GM04504 (cell line): ENCODE data around the gene CYRIA.

Experiments
- DNase-seq: peaks from one replicate; pipeline ENCODE4 v3.0.0-alpha.2; 2012; ENCODE audit warnings: low read depth

Gene CYRIA

GRCh38 chr2:16629044-16629443 is 36.6 kb downstream of the CYRIA start:
- DNase-seq: no peak

DNA sequence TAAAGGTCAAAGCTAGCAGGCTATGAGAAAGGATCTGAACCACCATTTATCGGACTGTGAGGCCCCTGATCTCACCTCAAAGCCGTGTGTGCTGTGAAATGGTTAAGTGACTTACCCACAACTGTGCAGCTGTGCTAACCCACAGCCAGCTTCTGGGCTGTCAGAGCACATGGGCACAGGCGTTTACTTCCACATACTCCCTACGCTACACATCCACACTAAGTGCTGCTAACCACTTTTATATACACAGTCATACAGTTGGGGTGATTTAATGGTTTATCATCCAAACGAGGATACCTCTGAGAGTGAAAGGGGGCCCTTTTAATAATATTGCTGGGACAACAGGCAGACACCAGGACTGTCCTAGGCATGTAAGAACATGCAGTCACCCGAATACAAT is 37.3 kb downstream of the CYRIA start:
- no peak for DNase-seq

GRCh38 chr2:16626997-16627605 is 38.5 kb downstream of the CYRIA start:
- DNase-seq: no peak

GRCh38 chr2:16626497-16626896 is 39.1 kb downstream of the CYRIA start:
- no peak for DNase-seq

GRCh38 chr2:16625759-16626158 is 39.9 kb downstream of the CYRIA start:
- DNase-seq: no peak

- DNase-seq: no peak
Observed at GRCh38 chr2:16625201-16625729, 40.4 kb downstream of the CYRIA start.

DNA sequence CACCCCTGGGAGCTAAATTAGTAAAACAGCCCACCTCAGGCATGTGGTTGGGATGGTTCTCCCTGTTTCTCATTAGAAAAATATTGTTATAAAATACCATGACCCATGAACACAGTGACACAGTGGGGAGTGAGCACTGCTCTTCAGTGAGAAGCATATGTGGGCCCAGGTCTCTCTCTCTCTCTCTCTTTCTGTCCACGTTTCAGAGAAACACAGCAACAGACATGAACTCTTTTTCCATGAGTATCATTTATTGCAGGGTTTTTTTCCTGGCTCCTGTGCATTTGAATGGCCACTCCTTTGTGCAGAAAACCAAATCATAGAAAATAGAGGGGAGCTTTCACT is 41.2 kb downstream of the CYRIA start:
- no peak for DNase-seq

DNA sequence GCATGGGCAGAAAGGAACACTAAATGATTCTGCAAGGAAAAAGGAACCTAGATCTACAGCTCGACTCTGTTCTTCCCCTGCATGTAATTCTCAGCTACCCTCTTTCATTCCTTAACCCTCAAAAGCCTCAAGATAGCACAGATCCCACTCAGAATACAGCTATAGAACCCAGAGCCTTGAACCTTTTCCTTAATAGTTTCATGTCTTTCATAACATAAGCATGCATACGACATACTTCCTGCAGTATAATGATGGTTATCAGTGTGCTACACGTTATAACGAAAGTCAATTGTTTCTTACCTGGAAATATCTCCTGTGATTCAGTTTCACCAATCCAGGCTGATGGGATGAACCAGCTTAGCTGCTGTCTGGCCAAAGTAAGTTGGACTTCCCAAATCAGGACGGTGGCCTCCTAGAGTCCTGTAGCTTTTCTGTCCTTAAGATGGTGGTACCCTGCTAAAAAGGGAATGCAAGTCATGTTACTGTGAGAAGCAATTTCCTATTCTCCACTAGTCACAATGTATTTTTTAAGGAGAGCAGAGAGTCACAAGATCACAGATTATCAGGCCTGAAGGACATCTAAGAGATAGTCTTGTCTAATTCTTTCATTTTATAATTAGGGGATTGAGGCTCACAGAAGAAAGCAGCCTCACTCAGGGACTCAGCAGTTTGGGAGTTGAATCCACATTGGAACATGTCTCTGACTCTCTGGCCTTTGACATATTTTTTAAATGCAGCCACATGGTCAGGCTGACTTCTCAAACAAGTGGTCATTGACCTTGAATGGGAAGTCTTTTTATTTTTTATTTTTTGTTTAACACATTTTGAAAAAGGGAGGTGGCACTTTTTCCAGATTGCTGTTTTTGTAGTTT is 41.8 kb downstream of the CYRIA start:
- no peak for DNase-seq

- no peak for DNase-seq
Observed at GRCh38 chr2:16623031-16623430, 42.6 kb downstream of the CYRIA start.

DNA sequence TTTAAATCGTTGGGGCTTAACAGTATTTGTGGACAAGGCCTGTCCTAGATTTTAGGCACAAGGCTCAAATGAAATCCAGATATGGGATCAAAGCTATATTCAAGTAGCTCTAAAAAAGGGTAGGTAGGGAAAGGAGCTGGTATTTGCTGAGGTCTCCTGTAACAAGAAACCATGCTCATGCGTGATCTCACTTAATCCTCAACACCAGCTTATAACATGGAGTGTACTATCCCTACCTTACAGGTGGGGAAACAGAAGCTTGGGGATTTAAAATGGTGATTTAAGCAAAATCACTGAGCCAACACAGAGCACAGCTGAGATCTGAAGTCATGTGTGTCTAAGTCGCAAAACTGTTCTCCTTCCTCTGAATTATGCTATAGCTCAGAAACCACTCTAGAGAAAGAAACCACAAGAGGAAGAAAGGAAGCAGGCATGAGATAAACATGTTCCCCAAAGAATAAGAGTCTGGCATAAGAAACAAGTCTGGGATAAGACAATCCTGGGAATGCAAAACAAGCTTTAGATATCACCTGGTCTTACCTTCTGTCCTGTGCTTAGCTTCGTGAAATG is 43.1 kb downstream of the CYRIA start:
- no peak for DNase-seq

GRCh38 chr2:16621316-16621715 is 44.3 kb downstream of the CYRIA start:
- DNase-seq: no peak

DNA sequence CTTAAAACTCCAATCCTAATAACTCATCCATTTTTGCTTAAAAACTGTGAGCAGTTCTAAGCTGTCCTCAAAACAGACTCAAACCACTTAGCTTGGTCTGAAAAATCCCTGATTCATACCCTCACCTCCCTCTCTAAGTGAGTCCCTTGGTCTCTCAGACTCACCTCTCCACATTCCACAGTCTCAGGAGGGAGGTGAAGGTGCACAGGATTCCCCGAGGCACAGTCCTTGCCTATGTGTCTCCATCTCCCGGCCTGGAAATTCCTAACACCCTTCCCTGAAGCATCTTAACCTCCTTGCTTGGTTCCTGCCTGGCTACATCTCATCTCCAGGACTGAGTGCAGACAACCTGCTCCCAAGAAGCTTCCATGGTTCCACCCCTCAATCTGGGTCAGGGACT is 45.0 kb downstream of the CYRIA start:
- no peak for DNase-seq

DNA sequence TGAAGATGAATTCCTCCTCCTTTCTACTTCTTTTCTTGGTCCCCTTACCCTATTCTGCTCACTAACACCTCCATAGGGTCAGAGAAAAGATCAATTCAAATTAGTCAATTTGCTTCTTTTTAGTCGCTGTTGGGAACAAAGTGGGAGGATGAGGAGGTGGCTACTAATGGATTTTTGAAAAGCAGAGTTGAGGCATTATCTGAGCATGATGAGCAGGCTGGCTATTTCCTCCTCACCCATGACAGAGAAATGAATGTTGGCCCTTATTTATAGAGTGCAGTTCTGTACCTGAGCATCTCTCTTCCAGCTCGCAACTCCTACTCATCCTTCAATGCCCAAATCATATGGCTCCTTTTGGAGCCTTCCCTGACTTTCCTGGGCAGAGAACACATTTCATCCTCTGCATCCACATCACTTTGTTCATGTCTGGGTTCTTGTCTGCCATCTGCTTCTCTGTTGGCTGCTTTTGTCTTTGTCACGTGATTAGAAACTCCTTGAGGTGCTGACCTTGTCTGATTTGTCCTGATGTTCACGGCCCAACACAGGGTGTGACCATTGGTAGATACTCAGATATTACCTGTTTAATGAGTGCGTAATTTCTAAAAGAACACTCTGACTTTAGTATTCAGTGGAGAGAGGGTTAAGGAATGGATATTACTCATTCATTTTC is 45.9 kb downstream of the CYRIA start:
- no peak for DNase-seq

DNA sequence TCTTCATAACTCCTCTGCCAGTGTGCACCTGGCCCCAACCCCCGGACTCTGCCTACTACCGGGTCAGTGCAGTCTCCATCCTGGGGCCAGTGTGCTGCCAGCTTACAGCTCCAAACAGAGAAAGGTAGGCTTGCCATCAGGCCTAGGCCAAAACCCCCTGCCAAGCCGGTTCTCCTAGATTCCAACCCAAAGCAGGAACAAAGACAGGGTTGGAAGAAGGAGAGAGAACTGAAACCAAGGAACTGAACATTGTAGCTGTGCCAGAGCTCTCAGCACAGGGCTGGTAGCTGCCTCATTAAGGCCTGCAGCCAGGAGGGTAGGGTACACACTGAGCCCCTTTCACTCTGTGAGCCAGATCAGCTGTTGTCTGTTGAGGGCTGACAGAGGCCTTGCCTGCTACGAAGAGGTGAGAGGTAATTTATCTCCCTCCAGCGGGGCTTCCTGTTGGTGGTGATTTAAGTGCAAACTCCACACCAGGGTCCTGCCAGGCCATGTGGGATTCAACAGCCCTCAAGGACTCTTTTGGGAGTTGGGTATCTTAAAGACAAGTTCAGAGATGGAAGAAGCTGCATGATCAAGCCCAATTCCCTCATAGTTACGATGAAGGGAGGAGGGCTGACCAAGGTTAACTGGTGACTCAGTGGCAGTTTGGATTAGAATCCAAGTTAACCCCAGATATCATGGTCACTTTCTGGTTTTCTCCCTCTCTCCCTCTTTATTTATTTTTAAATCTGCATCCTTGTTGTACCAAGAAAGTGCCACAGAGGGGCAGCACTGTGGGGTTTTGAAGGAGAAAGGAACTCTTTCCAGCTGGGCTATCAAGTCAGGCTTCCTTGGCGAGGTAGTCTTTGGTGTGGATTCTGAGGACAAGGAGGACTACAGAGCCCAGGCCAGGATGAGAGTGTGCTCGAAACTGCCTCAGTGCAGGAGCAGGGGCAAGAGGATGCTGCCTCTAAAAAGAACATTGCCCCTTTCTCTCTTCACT is 48.1 kb downstream of the CYRIA start:
- DNase-seq: peak; percentile 7
